CD4-positive, alpha-beta T cell (primary cell): ENCODE results near the gene L3MBTL1. TPM values are rescaled to one million over a fixed set of nuclear protein-coding genes. Genes with fewer than 3 reads are reported as not detected.
"Not testable (repeated sequence)": the region's sequence is repeated elsewhere in the genome, so short reads cannot be mapped to it uniquely, and the experiment has no call there.

ENCODE experiments used
- ATAC-seq: fragments of 200-7000 bp; cut with Tn5 transposase; one replicate; pipeline ENCODE4 v1.10.0; 2022; ENCODE audit warnings: mild to moderate bottlenecking; ENCODE audit not compliant: poor library complexity
- CTCF ChIA-PET: fragments of 350-600 bp; sonication (Branson Sonifier 250); formaldehyde crosslinking; loops from one replicate; lab custom pipeline; 2021; ENCODE audit warnings: antibody characterized with exemption, inconsistent platforms; lab: Charles Lee
- POLR2A ChIA-PET: fragments of 350-600 bp; sonication (Branson Sonifier 250); formaldehyde crosslinking; loops from one replicate; lab custom pipeline; 2021; ENCODE audit warnings: antibody characterized with exemption, inconsistent platforms; lab: Charles Lee
- DNase-seq, 14 experiments: peaks; one replicate each; pipeline ENCODE4 v3.0.0-alpha.2; 2013 to 2020; ENCODE audit warnings: mixed read lengths in 2 of 14
- H3K27ac ChIP-seq, 2 donors: one replicate each; pipeline versions ENCODE4 v1.5.1 to v1.7.0; 2013; ENCODE audit warnings: low read length in 2 of 2, low read depth in 1 of 2, mild to moderate bottlenecking in 1 of 2
- H3K27me3 ChIP-seq, 2 experiments: 1 replicate in 1 of 2; 2 replicates in 1 of 2; pipeline versions ENCODE4 v1.6.1 to v1.7.0; 2013; ENCODE audit warnings: low read length in 2 of 2, control low read depth in 1 of 2, mild to moderate bottlenecking in 1 of 2, moderate library complexity in 1 of 2; ENCODE audit not compliant: insufficient read depth in 2 of 2, control insufficient read depth in 1 of 2
- H3K36me3 ChIP-seq: one replicate; pipeline ENCODE4 v1.6.1; 2013; ENCODE audit warnings: low read length, control low read depth; ENCODE audit not compliant: insufficient read depth
- H3K4me1 ChIP-seq: one replicate; pipeline ENCODE4 v1.6.1; 2013; ENCODE audit warnings: low read length, control low read depth; ENCODE audit not compliant: insufficient read depth
- H3K4me3 ChIP-seq: one replicate; pipeline ENCODE4 v1.5.1; 2013; ENCODE audit warnings: mild to moderate bottlenecking, low read length, moderate library complexity
- H3K9me3 ChIP-seq, 2 experiments: 1 replicate in 1 of 2; 2 replicates in 1 of 2; pipeline versions ENCODE4 v1.6.1 to v1.7.0; 2013; ENCODE audit warnings: low read length in 2 of 2, mild to moderate bottlenecking in 2 of 2, control low read depth in 1 of 2, moderate library complexity in 1 of 2; ENCODE audit not compliant: control insufficient read depth in 1 of 2, insufficient read depth in 1 of 2
- H3K27ac Mint-ChIP-seq: one replicate; pipeline ENCODE4 v1.8.0; 2020; ENCODE audit warnings: mixed read lengths
- H3K27me3 Mint-ChIP-seq: one replicate; pipeline ENCODE4 v1.8.0; 2021; ENCODE audit warnings: mixed read lengths
- H3K36me3 Mint-ChIP-seq: one replicate; pipeline ENCODE4 v1.8.0; 2021; ENCODE audit warnings: low read depth, mixed read lengths
- H3K4me1 Mint-ChIP-seq: one replicate; pipeline ENCODE4 v1.8.0; 2021; ENCODE audit warnings: low read depth, mixed read lengths
- H3K4me3 Mint-ChIP-seq: one replicate; pipeline ENCODE4 v1.8.0; 2020; ENCODE audit warnings: mild to moderate bottlenecking, mixed read lengths
- H3K9me3 Mint-ChIP-seq: one replicate; pipeline ENCODE4 v1.8.0; 2020; ENCODE audit warnings: mixed read lengths
- CTCF ChIP-seq: fragments of 200-600 bp; IDR thresholded peaks from one replicate; pipeline ENCODE4 v1.8.0; 2022; ENCODE audit warnings: antibody characterized with exemption, mild to moderate bottlenecking
- intact Hi-C, 2 experiments: fragments of 100-400 bp; cut with DNase I in 1 of 2; cut with micrococcal nuclease in 1 of 2; formaldehyde crosslinking; loops; one replicate each; pipeline versions ENCODE4 v1.15.1 to v1.9.0; 2023 to 2025; cut with DNase I, micrococcal nuclease
- total RNA-seq, 174 experiments: library from RNA in 2 of 174; stranded (reverse) in 2 of 174; gene quantifications; one replicate each; pipeline ENCODE4 v1.2.3 and lab custom pipeline; 2021 to 2026

The L3MBTL1 gene
- total RNA-seq, 2 experiments from 2014 or later: 10.2 to 10.5 TPM

DNA sequence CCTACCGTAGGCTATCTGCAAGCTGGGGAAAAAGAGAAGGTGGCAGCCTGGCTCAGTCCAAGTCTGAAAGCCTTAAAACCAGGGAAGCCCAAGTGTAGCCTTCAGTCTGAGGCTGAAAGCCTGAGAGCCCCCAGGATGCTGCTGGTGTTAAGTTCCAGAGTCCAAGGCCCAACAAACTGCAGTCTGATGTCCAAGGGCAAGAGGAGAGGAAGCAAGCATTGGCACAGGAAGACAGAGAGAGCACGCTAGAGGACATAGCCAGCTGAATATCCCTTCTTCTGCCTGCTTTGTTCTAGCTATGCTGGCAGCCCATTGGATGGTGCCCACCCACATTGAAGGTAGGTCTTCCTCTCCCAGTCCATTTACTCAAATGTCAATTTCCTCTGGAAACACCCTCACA lies 12.1 kb upstream of the L3MBTL1 start:
- ChIA-PET CTCF (no interaction called here), POLR2A (no interaction called here)
- intact Hi-C loops: no loop called here
- Mint-ChIP-seq H3K27me3 (peaks cover 7% of the 10 kb centered on the region), H3K36me3 (no peaks in the 10 kb centered on the region), H3K4me3 (no peak overlapping the region), H3K4me1 (no peaks in the 10 kb centered on the region), H3K27ac (no peak overlapping the region), H3K9me3 (peaks cover 8% of the 10 kb centered on the region)
- no peak overlapping the region for H3K27ac ChIP-seq
- ATAC-seq (no peak), DNase-seq (no peak)
- H3K27me3 ChIP-seq: no peaks in the 10 kb centered on the region
- H3K36me3 ChIP-seq: no peaks in the 10 kb centered on the region
- H3K9me3 ChIP-seq: peaks cover 0 to 4% of the 10 kb centered on the region in 2 experiments
- no peaks in the 10 kb centered on the region for H3K4me1 ChIP-seq
- TF ChIP-seq CTCF: no peak
- no peak overlapping the region for H3K4me3 ChIP-seq

- H3K4me3 Mint-ChIP-seq, H3K27ac ChIP-seq, DNase-seq, H3K4me3 ChIP-seq, H3K4me1 Mint-ChIP-seq, H3K27me3 ChIP-seq, ATAC-seq, H3K4me1 ChIP-seq, H3K36me3 ChIP-seq, H3K27ac Mint-ChIP-seq, H3K9me3 ChIP-seq, POLR2A ChIA-PET, CTCF ChIA-PET, H3K36me3 Mint-ChIP-seq, H3K9me3 Mint-ChIP-seq, intact Hi-C loops: not testable (repeated sequence)
- H3K27me3 Mint-ChIP-seq: peaks cover 41% of the 10 kb centered on the region
Observed at GRCh38 chr20:43502021-43502420, 5.5 kb upstream of the L3MBTL1 start.

- no peak for TF ChIP-seq CTCF
- peaks cover 15% of the 10 kb centered on the region for H3K4me1 ChIP-seq
- Mint-ChIP-seq H3K4me1 (peaks cover 8% of the 10 kb centered on the region), H3K27ac (no peak overlapping the region), H3K4me3 (no peak overlapping the region), H3K27me3 (peaks cover 57% of the 10 kb centered on the region), H3K9me3 (no peaks in the 10 kb centered on the region), H3K36me3 (no peaks in the 10 kb centered on the region)
- POLR2A ChIA-PET: no interaction called here
- DNase-seq (no peak), ATAC-seq (no peak)
- H3K27me3 ChIP-seq: peaks cover 21 to 25% of the 10 kb centered on the region in 2 experiments
- intact Hi-C loops: no loop called here
- no peak overlapping the region for H3K4me3 ChIP-seq
- no peak overlapping the region for H3K27ac ChIP-seq
- H3K36me3 ChIP-seq: no peaks in the 10 kb centered on the region
- CTCF ChIA-PET: no interaction called here
- H3K9me3 ChIP-seq: no peaks in the 10 kb centered on the region
Observed at GRCh38 chr20:43506238-43506637, 1.3 kb upstream of the L3MBTL1 start.

DNA sequence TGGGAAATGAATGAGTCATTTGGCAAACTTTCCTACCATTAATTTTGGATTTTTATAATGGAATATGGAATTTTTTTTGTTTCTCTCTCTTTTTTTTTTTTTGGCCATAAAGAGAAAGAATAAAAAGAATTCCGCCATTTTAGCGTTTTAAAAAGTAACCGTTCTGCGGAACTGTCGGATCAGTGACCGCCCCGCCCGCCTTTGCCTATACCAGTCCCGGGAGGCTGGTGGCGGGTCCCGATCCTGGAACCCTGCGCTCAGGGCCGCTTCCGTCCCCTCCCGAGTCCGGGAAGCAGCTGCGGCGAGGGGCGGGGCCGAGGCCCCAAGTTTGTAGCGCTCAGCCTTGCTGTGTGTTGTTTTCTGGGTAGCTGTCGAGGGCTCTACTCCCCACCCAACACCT lies 609 bp downstream of the L3MBTL1 start:
- no peak for TF ChIP-seq CTCF
- DNase-seq (peak in 1 of 14 experiments; percentile 5), ATAC-seq (no peak)
- peak overlapping the region; percentile 45 for H3K4me3 Mint-ChIP-seq
- intact Hi-C loops: no loop called here
- POLR2A ChIA-PET: interaction anchor here (0.9 kb wide), 1 partner anchor 83 kb away, joined by 3 read pairs; the partner anchor contains the start of gene IFT52
- no peak overlapping the region for H3K27ac Mint-ChIP-seq
- peak overlapping the region; percentile 47 for H3K4me3 ChIP-seq
- no peaks in the 10 kb centered on the region for H3K36me3 ChIP-seq
- H3K36me3 Mint-ChIP-seq: no peaks in the 10 kb centered on the region
- peaks cover 8% of the 10 kb centered on the region for H3K4me1 Mint-ChIP-seq
- H3K4me1 ChIP-seq: peaks cover 15% of the 10 kb centered on the region
- no peak overlapping the region for H3K27ac ChIP-seq
- CTCF ChIA-PET: no interaction called here
- peaks cover 49% of the 10 kb centered on the region for H3K27me3 Mint-ChIP-seq
- no peaks in the 10 kb centered on the region for H3K9me3 Mint-ChIP-seq
- peaks cover 21 to 25% of the 10 kb centered on the region in 2 experiments for H3K27me3 ChIP-seq
- H3K9me3 ChIP-seq: no peaks in the 10 kb centered on the region
